Measurements from ENCODE around the gene CHST8. TPM values are rescaled to one million over a fixed set of nuclear protein-coding genes. Genes with fewer than 3 reads are reported as not detected.

CHST8 gene
- polyA plus RNA-seq, 1 donor: 0.66 TPM

- H3K36me3 ChIP-seq (ENCODE audit: control insufficient read depth, insufficient read depth, low read length): no peaks in the 10 kb centered on the region
- WGBS (ENCODE audit: insufficient coverage, low lambda C conversion rate): no CpG with 5 or more reads among the region's 7 CpGs
- peaks cover 10% of the 10 kb centered on the region for H3K27me3 ChIP-seq (ENCODE audit: control insufficient read depth, insufficient read depth, low read length)
- H3K9me3 ChIP-seq (ENCODE audit: control insufficient read depth, low read depth, low read length): no peaks in the 10 kb centered on the region
- DNase-seq: no peak
- H3K4me3 ChIP-seq (ENCODE audit: low read length): no peak overlapping the region
- no peaks in the 10 kb centered on the region for H3K4me1 ChIP-seq (ENCODE audit: control insufficient read depth, insufficient read depth, low read length)
- H3K27ac ChIP-seq (ENCODE audit: low read length): no peak overlapping the region
Observed at GRCh38 chr19:33641956-33642498, 20.3 kb downstream of the CHST8 start.

GRCh38 chr19:33644284-33644836 is 22.6 kb downstream of the CHST8 start:
- H3K36me3 ChIP-seq (ENCODE audit: control insufficient read depth, insufficient read depth, low read length): no peaks in the 10 kb centered on the region
- H3K4me1 ChIP-seq (ENCODE audit: control insufficient read depth, insufficient read depth, low read length): no peaks in the 10 kb centered on the region
- H3K27ac ChIP-seq (ENCODE audit: low read length): no peak overlapping the region
- no peaks in the 10 kb centered on the region for H3K27me3 ChIP-seq (ENCODE audit: control insufficient read depth, insufficient read depth, low read length)
- WGBS (ENCODE audit: insufficient coverage, low lambda C conversion rate): 93% methylated on average over 2 of the region's 9 CpGs
- DNase-seq: no peak
- no peaks in the 10 kb centered on the region for H3K9me3 ChIP-seq (ENCODE audit: control insufficient read depth, low read depth, low read length)
- no peak overlapping the region for H3K4me3 ChIP-seq (ENCODE audit: low read length)

GRCh38 chr19:33646306-33646705 is 24.6 kb downstream of the CHST8 start:
- H3K9me3 ChIP-seq (ENCODE audit: control insufficient read depth, low read depth, low read length): no peaks in the 10 kb centered on the region
- H3K36me3 ChIP-seq (ENCODE audit: control insufficient read depth, insufficient read depth, low read length): no peaks in the 10 kb centered on the region
- no peak overlapping the region for H3K27ac ChIP-seq (ENCODE audit: low read length)
- no peaks in the 10 kb centered on the region for H3K27me3 ChIP-seq (ENCODE audit: control insufficient read depth, insufficient read depth, low read length)
- H3K4me1 ChIP-seq (ENCODE audit: control insufficient read depth, insufficient read depth, low read length): no peaks in the 10 kb centered on the region
- no peak for DNase-seq
- no peak overlapping the region for H3K4me3 ChIP-seq (ENCODE audit: low read length)
- WGBS (ENCODE audit: insufficient coverage, low lambda C conversion rate): no CpG with 5 or more reads among the region's 4 CpGs

GRCh38 chr19:33647146-33647545 is 25.4 kb downstream of the CHST8 start:
- Histone ChIP-seq H3K27me3 (ENCODE audit: control insufficient read depth, insufficient read depth, low read length) (no peaks in the 10 kb centered on the region), H3K27ac (ENCODE audit: low read length) (no peak overlapping the region), H3K4me3 (ENCODE audit: low read length) (no peak overlapping the region), H3K36me3 (ENCODE audit: control insufficient read depth, insufficient read depth, low read length) (no peaks in the 10 kb centered on the region), H3K9me3 (ENCODE audit: control insufficient read depth, low read depth, low read length) (no peaks in the 10 kb centered on the region), H3K4me1 (ENCODE audit: control insufficient read depth, insufficient read depth, low read length) (no peaks in the 10 kb centered on the region)
- 79% methylated on average over 3 of the region's 6 CpGs for WGBS (ENCODE audit: insufficient coverage, low lambda C conversion rate)
- no peak for DNase-seq

- Histone ChIP-seq H3K27ac (ENCODE audit: low read length) (no peak overlapping the region), H3K4me3 (ENCODE audit: low read length) (no peak overlapping the region), H3K27me3 (ENCODE audit: control insufficient read depth, insufficient read depth, low read length) (no peaks in the 10 kb centered on the region), H3K4me1 (ENCODE audit: control insufficient read depth, insufficient read depth, low read length) (no peaks in the 10 kb centered on the region), H3K9me3 (ENCODE audit: control insufficient read depth, low read depth, low read length) (no peaks in the 10 kb centered on the region), H3K36me3 (ENCODE audit: control insufficient read depth, insufficient read depth, low read length) (no peaks in the 10 kb centered on the region)
- 67% methylated on average over 1 of the region's 4 CpGs for WGBS (ENCODE audit: insufficient coverage, low lambda C conversion rate)
- no peak for DNase-seq
Observed at GRCh38 chr19:33649627-33650305, 28.0 kb downstream of the CHST8 start.

- no peak overlapping the region for H3K4me3 ChIP-seq (ENCODE audit: low read length)
- H3K9me3 ChIP-seq (ENCODE audit: control insufficient read depth, low read depth, low read length): no peaks in the 10 kb centered on the region
- no peaks in the 10 kb centered on the region for H3K36me3 ChIP-seq (ENCODE audit: control insufficient read depth, insufficient read depth, low read length)
- DNase-seq: no peak
- H3K27ac ChIP-seq (ENCODE audit: low read length): no peak overlapping the region
- no peaks in the 10 kb centered on the region for H3K4me1 ChIP-seq (ENCODE audit: control insufficient read depth, insufficient read depth, low read length)
- H3K27me3 ChIP-seq (ENCODE audit: control insufficient read depth, insufficient read depth, low read length): no peaks in the 10 kb centered on the region
- WGBS (ENCODE audit: insufficient coverage, low lambda C conversion rate): no CpG with 5 or more reads among the region's 2 CpGs
Observed at GRCh38 chr19:33653684-33654083, 31.9 kb downstream of the CHST8 start.

- WGBS (ENCODE audit: insufficient coverage, low lambda C conversion rate): no CpG with 5 or more reads among the region's 7 CpGs
- no peak for DNase-seq
- H3K27ac ChIP-seq (ENCODE audit: low read length): no peak overlapping the region
- H3K4me1 ChIP-seq (ENCODE audit: control insufficient read depth, insufficient read depth, low read length): no peaks in the 10 kb centered on the region
- H3K9me3 ChIP-seq (ENCODE audit: control insufficient read depth, low read depth, low read length): no peaks in the 10 kb centered on the region
- no peaks in the 10 kb centered on the region for H3K36me3 ChIP-seq (ENCODE audit: control insufficient read depth, insufficient read depth, low read length)
- no peaks in the 10 kb centered on the region for H3K27me3 ChIP-seq (ENCODE audit: control insufficient read depth, insufficient read depth, low read length)
- no peak overlapping the region for H3K4me3 ChIP-seq (ENCODE audit: low read length)
Observed at GRCh38 chr19:33654840-33655508, 33.2 kb downstream of the CHST8 start.

GRCh38 chr19:33659835-33660234 is 38.1 kb downstream of the CHST8 start:
- 100% methylated on average over 1 of the region's 5 CpGs for WGBS (ENCODE audit: insufficient coverage, low lambda C conversion rate)
- H3K4me3 ChIP-seq (ENCODE audit: low read length): no peak overlapping the region
- no peaks in the 10 kb centered on the region for H3K36me3 ChIP-seq (ENCODE audit: control insufficient read depth, insufficient read depth, low read length)
- DNase-seq: no peak
- H3K4me1 ChIP-seq (ENCODE audit: control insufficient read depth, insufficient read depth, low read length): no peaks in the 10 kb centered on the region
- H3K9me3 ChIP-seq (ENCODE audit: control insufficient read depth, low read depth, low read length): no peaks in the 10 kb centered on the region
- H3K27ac ChIP-seq (ENCODE audit: low read length): no peak overlapping the region
- no peaks in the 10 kb centered on the region for H3K27me3 ChIP-seq (ENCODE audit: control insufficient read depth, insufficient read depth, low read length)

- H3K4me3 ChIP-seq (ENCODE audit: low read length): no peak overlapping the region
- no peaks in the 10 kb centered on the region for H3K36me3 ChIP-seq (ENCODE audit: control insufficient read depth, insufficient read depth, low read length)
- H3K4me1 ChIP-seq (ENCODE audit: control insufficient read depth, insufficient read depth, low read length): no peaks in the 10 kb centered on the region
- H3K9me3 ChIP-seq (ENCODE audit: control insufficient read depth, low read depth, low read length): no peaks in the 10 kb centered on the region
- no peaks in the 10 kb centered on the region for H3K27me3 ChIP-seq (ENCODE audit: control insufficient read depth, insufficient read depth, low read length)
- no peak overlapping the region for H3K27ac ChIP-seq (ENCODE audit: low read length)
- no peak for DNase-seq
- WGBS (ENCODE audit: insufficient coverage, low lambda C conversion rate): 79% methylated on average over 5 of the region's 11 CpGs
Observed at GRCh38 chr19:33660410-33661124, 38.8 kb downstream of the CHST8 start.

GRCh38 chr19:33661336-33661735 is 39.6 kb downstream of the CHST8 start:
- no peak for DNase-seq
- no peak overlapping the region for H3K4me3 ChIP-seq (ENCODE audit: low read length)

More at GRCh38 chr19:33661336-33661735, 39.6 kb downstream of the CHST8 start:
- no CpG with 5 or more reads among the region's 7 CpGs for WGBS (ENCODE audit: insufficient coverage, low lambda C conversion rate)
- no peaks in the 10 kb centered on the region for H3K27me3 ChIP-seq (ENCODE audit: control insufficient read depth, insufficient read depth, low read length)
- no peaks in the 10 kb centered on the region for H3K36me3 ChIP-seq (ENCODE audit: control insufficient read depth, insufficient read depth, low read length)
- H3K4me1 ChIP-seq (ENCODE audit: control insufficient read depth, insufficient read depth, low read length): no peaks in the 10 kb centered on the region
- H3K9me3 ChIP-seq (ENCODE audit: control insufficient read depth, low read depth, low read length): no peaks in the 10 kb centered on the region
- no peak overlapping the region for H3K27ac ChIP-seq (ENCODE audit: low read length)

All from large intestine (tissue), 3 donors.